Measurements from ENCODE around the gene TRIM29.
"Not testable (repeated sequence)": the region's sequence is repeated elsewhere in the genome, so short reads cannot be mapped to it uniquely, and the experiment has no call there.

The TRIM29 gene
- total RNA-seq, result 0 reads per million in 2 donors

GRCh38 chr11:120137611-120138521 lies at the start of gene TRIM29:
Gene TRIM29 (minus strand): TSS chr11:120138113. CDS start chr11:120138031, 82 bp downstream.
- DNase-seq, result no peak

DNA sequence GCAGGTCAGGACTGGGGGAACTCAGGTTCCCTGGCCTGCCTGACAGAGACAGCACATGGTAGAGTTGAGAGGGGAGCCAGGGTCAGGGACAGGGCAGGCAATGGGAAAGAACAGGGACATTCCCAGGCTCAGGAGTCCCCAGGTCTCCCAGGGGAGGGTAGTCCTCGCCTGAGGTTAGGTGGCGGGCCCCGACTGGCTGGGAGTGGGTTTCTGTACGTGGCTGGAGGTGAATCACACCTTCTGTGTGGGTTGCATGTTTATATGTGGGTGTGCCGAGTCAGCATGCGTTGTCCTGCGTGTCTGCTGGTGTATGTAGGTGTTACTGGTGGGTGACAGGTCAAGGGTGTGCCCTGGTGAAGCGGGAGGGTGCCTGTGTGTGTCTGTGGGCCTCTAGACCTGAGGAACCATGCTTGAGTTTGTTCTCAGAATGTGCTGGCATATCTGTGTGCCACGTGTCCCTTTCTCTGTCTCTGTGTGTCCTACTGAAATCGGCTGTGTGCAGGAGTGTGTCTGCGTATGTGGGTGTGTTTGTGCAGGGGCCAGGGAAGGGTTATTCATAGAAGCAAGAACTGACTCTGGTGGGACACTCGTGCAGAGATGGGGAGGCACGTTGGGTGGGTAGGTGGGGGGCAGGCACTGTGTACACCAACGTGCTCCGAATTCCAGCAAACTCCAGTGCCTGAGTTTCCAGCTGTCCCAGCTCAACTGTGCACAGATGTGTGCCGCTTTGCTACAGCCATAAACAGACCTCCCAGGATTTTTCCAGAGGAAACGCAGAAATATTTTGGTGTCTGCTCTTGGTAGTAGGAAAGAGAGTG lies 49.1 kb upstream of the TRIM29 start:
- no peak for DNase-seq

- no peak for DNase-seq
Observed at GRCh38 chr11:120186456-120186773, 48.5 kb upstream of the TRIM29 start.

DNA sequence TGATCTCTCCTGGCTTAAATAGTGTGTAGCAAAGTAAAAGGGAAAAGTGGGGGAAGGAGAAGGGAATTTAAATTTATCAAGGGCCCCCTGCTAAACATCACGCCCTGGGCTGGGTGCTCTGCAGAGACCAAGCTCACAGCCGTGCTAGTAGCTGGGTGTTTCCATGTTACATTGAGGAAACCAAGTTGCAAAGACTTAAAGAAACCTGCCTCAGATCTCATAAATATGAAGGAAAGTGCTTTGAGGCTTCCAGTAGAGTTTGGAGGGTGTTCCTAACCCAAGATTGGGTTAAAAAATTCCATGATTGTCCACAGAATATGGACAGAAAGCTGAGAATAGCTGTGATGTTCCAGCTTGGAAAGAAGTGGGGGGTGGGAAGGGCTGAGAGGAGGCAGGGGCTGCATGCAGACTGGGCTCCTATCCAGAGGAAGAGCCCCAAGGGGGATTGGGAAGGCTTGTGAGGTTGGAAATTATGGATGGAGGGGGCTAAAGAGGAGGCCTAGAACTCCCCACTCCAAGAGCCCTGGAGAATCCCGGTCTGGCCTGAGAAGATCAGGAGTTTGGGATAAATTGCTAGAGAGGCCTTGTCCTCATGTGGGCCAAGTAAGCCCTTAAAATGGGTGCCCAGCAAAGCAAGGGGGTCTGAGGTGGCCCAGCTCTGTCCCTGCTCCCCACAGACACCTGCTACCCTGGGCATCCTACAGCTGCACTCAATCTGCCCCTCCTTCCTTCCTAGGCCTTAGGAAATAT lies 48.0 kb upstream of the TRIM29 start:
- no peak for DNase-seq

DNA sequence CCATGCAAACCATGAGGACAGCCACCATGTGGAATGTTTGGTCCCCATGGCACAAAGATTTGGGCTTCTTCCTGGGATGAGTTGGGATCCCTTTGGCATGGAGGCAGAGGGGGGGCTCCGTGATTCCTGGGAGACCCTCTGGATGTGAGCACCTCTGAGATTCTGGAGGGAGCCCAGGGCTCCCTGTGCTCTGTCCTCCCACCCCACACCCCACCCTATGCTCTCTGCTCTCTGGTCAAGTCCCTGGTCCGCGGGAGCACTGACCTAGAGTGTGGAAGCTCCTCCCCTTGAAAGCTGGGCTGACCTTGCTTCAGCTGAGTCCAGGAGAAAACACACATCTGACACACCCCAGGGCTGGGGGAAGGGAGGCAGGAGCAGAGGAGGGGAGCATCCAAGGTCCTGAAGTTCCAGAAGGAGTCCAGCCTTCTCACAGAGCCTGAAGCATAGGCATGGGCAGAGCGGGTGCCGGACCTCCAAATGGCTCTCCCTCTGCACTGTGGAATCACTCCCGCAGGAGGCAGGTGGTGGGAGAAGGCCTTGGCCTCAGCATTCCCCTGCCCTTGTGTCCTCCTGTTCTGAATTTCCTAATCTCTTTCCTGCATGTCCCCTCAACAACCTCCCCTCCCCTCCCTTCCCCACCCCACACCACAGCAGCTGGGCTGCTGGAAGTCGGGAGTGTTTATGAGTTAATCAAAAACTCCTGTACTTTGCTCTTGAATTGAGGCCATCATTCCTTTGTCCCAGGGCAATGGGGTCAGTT lies 47.2 kb upstream of the TRIM29 start:
- DNase-seq, result no peak

DNA sequence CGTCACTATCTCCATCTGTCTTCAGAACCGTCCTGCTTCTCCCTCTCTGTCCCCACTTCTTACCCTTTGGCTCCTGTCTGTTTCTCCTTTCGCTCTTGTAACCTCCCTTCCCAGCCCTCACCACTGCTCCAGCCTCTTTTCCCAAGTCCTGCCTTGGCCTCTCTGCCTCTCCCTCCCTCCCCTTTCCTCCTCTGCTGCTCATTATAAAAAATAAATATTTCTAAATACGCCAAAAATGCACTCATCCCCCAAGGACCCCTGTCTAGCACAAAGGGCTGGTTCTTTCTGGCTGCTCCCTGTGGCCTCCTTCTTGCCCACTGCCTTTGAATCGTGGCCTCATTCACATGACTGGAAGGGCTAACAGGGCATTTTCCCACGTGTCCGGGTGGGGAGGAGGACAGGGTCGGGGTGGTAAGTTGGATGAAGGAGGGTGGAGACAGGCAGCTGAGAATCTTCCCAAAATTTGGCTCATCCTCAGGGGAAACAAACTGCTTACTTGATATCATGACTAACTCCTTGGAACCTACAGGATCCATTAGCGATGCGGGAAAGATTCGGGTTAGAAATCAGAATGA lies 46.5 kb upstream of the TRIM29 start:
- no peak for DNase-seq

GRCh38 chr11:120183701-120184141 lies 45.8 kb upstream of the TRIM29 start:
- DNase-seq, result no peak

DNA sequence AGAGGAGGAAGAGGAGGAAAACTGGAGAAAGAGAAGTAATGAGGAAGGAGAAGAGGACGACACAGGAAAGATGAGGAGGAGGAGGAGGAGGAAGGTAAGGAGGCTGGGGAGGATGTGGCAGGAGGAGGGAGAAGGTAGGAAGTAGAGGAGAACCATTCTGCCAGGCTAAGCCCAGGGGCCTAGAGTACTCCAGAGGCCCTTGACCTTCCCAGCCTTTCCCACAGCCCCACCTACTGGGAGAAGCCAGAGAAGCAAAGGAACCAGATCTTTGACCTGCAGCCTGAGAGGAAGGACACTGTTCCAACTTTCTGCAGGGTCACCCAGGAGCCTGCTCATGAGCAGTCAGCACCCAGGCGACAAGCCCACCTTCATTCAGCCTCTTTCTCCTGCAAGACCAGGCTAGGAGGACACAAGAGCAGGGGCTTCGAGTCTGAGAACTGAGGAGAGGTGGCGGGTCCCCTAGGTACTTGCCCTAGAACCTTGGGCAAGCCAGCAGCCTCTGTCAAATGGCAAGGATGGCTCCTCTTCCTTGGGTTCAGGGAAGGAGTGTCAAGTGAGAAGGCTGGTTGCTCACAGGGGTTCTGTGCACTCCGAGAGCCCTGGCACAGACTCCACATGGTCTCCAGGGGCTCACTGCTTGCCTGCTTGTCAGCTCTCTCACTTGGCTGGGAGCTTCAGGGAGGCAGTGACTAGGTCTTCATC lies 45.0 kb upstream of the TRIM29 start:
- DNase-seq, result no peak

- DNase-seq, result no peak
Observed at GRCh38 chr11:120182372-120182771, 44.5 kb upstream of the TRIM29 start.

- no peak for DNase-seq
Observed at GRCh38 chr11:120181376-120181975, 43.6 kb upstream of the TRIM29 start.

DNA sequence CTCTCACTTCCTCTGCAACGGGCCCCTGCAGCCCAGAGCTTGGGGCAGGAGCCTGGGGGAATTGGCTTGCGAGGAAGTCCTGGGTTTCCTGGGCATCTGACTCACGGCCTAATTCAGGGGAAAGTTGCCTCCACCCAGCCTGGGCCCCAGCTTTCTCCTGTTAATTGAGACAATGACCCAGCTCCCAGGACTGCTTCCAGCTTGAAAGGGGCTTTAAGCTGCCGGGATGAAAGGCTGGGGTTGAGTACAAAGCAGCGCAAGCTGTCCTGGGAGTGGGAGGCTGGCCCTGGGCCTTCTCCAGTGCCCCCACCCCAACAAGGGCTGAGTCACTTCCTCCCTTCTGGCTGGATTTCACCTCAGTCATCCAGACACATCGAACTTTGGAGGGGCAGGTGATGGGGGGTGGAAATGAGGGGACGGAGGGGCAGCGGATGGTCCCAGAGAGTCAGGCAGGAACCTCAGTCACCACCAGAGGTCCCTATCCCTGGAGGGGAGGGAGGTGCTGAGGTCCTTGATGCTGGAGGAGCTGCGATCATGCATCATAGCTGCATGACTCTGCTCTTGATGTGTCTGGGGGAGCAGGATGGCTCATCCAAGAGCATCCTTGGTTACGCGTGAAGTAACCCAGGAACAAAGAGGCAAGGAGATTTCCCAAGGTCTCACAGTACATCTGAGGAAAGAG lies 42.8 kb upstream of the TRIM29 start:
- no peak for DNase-seq

GRCh38 chr11:120180063-120180462 lies 42.1 kb upstream of the TRIM29 start:
- not testable (repeated sequence) for DNase-seq

GRCh38 chr11:120179057-120179672 lies 41.3 kb upstream of the TRIM29 start:
- no peak for DNase-seq

- DNase-seq, result no peak
Observed at GRCh38 chr11:120178561-120179056, 40.7 kb upstream of the TRIM29 start.

- no peak for DNase-seq
Observed at GRCh38 chr11:120174866-120175265, 37.0 kb upstream of the TRIM29 start.

DNA sequence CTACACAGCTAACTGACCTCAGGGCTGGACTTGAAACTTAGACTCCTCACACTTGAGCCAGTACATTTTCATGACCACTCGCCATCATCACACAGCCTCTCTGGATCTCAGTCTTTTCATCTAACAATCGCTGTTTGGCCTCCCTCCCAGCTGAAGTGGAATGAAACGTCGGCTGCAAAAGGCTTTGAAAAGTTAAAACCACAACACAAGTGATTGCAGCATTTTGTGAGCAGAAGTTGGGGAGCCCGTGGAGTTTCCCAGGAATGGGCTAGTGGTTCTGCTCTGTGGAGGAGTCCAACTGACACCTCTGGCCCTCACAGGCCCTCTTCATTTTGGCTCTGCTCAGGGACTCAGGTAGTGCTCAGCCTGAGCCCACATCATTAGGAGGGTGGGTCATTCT lies 35.9 kb upstream of the TRIM29 start:
- DNase-seq, result no peak

DNA sequence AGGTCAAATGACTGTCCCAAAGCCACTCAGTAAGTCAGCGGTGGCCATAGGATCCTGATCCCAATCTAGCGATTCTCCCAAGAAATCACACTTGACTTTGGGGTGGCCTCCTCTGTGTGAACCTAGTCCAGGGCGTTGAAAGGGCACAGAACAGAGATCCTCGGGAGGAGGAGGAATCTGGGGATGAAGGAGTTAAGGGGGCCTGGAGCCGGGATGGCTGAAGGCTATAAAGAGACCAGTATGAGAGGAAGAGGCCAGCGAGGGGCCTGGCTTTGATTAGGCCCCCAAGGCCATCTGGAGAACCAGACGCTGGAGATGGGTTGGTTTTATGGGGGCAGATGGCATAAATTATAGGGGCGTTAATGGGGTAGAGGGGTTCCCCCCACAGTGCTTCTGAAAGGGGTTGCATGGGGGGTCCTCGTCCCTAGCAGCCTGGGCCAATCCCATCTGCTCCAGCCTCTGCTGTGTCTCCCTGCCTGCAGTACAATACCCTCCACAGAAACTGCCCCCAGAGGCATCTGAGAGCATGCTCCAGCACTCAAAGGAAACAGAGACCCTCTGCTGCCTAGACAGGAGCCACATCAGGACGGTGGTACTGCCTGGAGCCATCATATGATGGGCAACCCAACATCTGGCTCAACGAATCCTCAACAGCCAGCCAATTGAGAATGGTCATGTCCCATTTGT lies 35.2 kb upstream of the TRIM29 start:
- DNase-seq, result no peak

GRCh38 chr11:120172054-120172911 lies 34.4 kb upstream of the TRIM29 start:
- DNase-seq, result peak in 2 of 5 experiments; percentile 7 to 37
